T-cell (primary cell): ENCODE data around the gene ZCCHC12. TPM values are rescaled to one million over a fixed set of nuclear protein-coding genes. Genes with fewer than 3 reads are reported as not detected.
A peak's percentile ranks its signal among the peaks of the same experiment; 100 is the strongest.

Source experiments
- ATAC-seq, 4 experiments: fragments of 200-7000 bp in 3 of 4; fragments of 150-1000 bp in 1 of 4; cut with Tn5 transposase; replicated peaks in 1 of 4; 1 replicate in 3 of 4; 2 replicates in 1 of 4; pipeline ENCODE4 v1.10.0; 2021; ENCODE audit warnings: moderate library complexity in 3 of 4, mild to moderate bottlenecking in 2 of 4, moderate number of reproducible peaks in 1 of 4
- CTCF ChIA-PET, 2 donors: fragments of 300-600 bp; sonication (Branson Sonifier 250); formaldehyde crosslinking; loops; one replicate each; lab custom pipeline; 2022; ENCODE audit warnings: antibody characterized with exemption in 2 of 2; lab: Charles Lee
- POLR2A ChIA-PET, 2 donors: fragments of 300-600 bp; sonication (Branson Sonifier 250); formaldehyde crosslinking; loops; one replicate each; lab custom pipeline; 2022; ENCODE audit warnings: antibody characterized with exemption in 2 of 2; lab: Charles Lee
- DNase-seq, 35 experiments: peaks; one replicate each; pipeline versions ENCODE4 v3.0.0 to v3.0.0-alpha.2; 2013 to 2023
- H3K27ac ChIP-seq: one replicate; pipeline ENCODE4 v1.5.1; 2013; ENCODE audit warnings: low read length
- H3K27me3 ChIP-seq, 2 experiments: replicated peaks in 1 of 2; 1 replicate in 1 of 2; 2 replicates in 1 of 2; pipeline versions ENCODE4 v1.6.1 to v1.7.0; 2013; ENCODE audit warnings: low read length in 1 of 2, mixed read lengths in 1 of 2; ENCODE audit not compliant: control insufficient read depth in 2 of 2, insufficient read depth in 2 of 2; ENCODE audit errors: extremely low read depth in 1 of 2
- H3K36me3 ChIP-seq, 2 donors: 1 replicate in 1 of 2; 2 replicates in 1 of 2; pipeline versions ENCODE4 v1.6.1 to v1.7.0; 2013; ENCODE audit warnings: low read length in 1 of 2; ENCODE audit not compliant: control insufficient read depth in 2 of 2, insufficient read depth in 1 of 2; ENCODE audit errors: extremely low read depth in 1 of 2
- H3K4me1 ChIP-seq, 2 experiments: 1 replicate in 1 of 2; 2 replicates in 1 of 2; pipeline versions ENCODE4 v1.6.1 to v1.7.0; 2013; ENCODE audit warnings: low read length in 2 of 2, mixed read lengths in 1 of 2; ENCODE audit not compliant: insufficient read depth in 2 of 2, control insufficient read depth in 1 of 2; ENCODE audit errors: extremely low read depth in 1 of 2
- H3K4me3 ChIP-seq, 2 donors: 1 replicate in 1 of 2; 2 replicates in 1 of 2; pipeline versions ENCODE4 v1.5.1 to v1.7.0; 2013; ENCODE audit warnings: mild to moderate bottlenecking in 2 of 2, low read length in 1 of 2, moderate library complexity in 1 of 2; ENCODE audit not compliant: control insufficient read depth in 1 of 2; ENCODE audit errors: extremely low read depth in 1 of 2
- H3K9me3 ChIP-seq: 2 replicates; pipeline ENCODE4 v1.7.0; 2013
- H3K27ac Mint-ChIP-seq, 2 donors: one replicate each; pipeline ENCODE4 v1.8.0; 2020 to 2021; ENCODE audit warnings: mild to moderate bottlenecking in 2 of 2, mixed read lengths in 2 of 2
- H3K27me3 Mint-ChIP-seq, 2 donors: one replicate each; pipeline ENCODE4 v1.8.0; 2021 to 2022; ENCODE audit warnings: mixed read lengths in 2 of 2
- H3K36me3 Mint-ChIP-seq: one replicate; pipeline ENCODE4 v1.8.0; 2021; ENCODE audit warnings: mixed read lengths
- H3K4me1 Mint-ChIP-seq, 3 donors: one replicate each; pipeline ENCODE4 v1.8.0; 2020 to 2022; ENCODE audit warnings: mixed read lengths in 3 of 3, mild to moderate bottlenecking in 1 of 3
- H3K4me3 Mint-ChIP-seq, 3 donors: one replicate each; pipeline ENCODE4 v1.8.0; 2020 to 2022; ENCODE audit warnings: mild to moderate bottlenecking in 3 of 3, mixed read lengths in 3 of 3, moderate library complexity in 3 of 3
- H3K9me3 Mint-ChIP-seq, 3 donors: one replicate each; pipeline ENCODE4 v1.8.0; 2020 to 2022; ENCODE audit warnings: mixed read lengths in 3 of 3
- WGBS: methylation state at CpG from one replicate; pipeline ENCODE4 v1.1.5; 2013; ENCODE audit warnings: missing lambda C conversion rate; ENCODE audit not compliant: insufficient coverage; 5-methylcytosine and 5-hydroxymethylcytosine counted together
- total RNA-seq, 35 experiments: library from RNA in 6 of 35; stranded (reverse) in 6 of 35; fragments of 120-200 nt in 1 of 35; gene quantifications; one replicate each; pipeline versions ENCODE4 v1.2.1 to v1.2.4 and lab custom pipeline; 2013 to 2026

ZCCHC12 gene
- total RNA-seq = under 1 TPM in 1 of 5 donors, not detected in 4; 0.16 TPM
- total RNA-seq (2013) = 0.06 TPM
- 0 to 2.1 (median 0.23) reads per million in 29 experiments for total RNA-seq (lab: John Stamatoyannopoulos, UW)

GRCh38 chrX:118823263-118824172 is at the start of gene ZCCHC12:
ZCCHC12 (plus strand) TSS chrX:118823824; CDS start chrX:118825245, 1,421 bp downstream.
- DNase-seq (peak in 33 of 35 experiments; percentile 14 to 66 (median 44)), ATAC-seq (peak; percentile 79 to 97 (median 86))
- no peaks in the 10 kb centered on the region for H3K36me3 ChIP-seq
- H3K27me3 Mint-ChIP-seq = peaks cover 43 to 52% of the 10 kb centered on the region in 2 donors
- peak within 1 kb of the TSS; percentile 30 to 58 for H3K4me3 ChIP-seq
- WGBS = 3% methylated on average over 30 of the region's 51 CpGs
- CTCF ChIA-PET = interaction anchor here (0.7 to 1.4 kb wide), 3 partner anchors 14 to 178 kb away, joined by 3 to 8 read pairs (median 6); no protein-coding TSS in a partner anchor
- no peaks in the 10 kb centered on the region for H3K36me3 Mint-ChIP-seq
- H3K4me1 ChIP-seq = peaks cover 0 to 26% of the 10 kb centered on the region in 2 experiments
- no peak within 1 kb of the TSS for H3K27ac ChIP-seq
- peaks cover 6 to 53% of the 10 kb centered on the region in 2 experiments for H3K27me3 ChIP-seq
- H3K9me3 ChIP-seq = no peaks in the 10 kb centered on the region
- POLR2A ChIA-PET = no interaction called here
- no peak within 1 kb of the TSS for H3K27ac Mint-ChIP-seq
- H3K4me1 Mint-ChIP-seq = peaks cover 22 to 29% (median 26%) of the 10 kb centered on the region in 3 donors
- no peaks in the 10 kb centered on the region for H3K9me3 Mint-ChIP-seq
- H3K4me3 Mint-ChIP-seq = peak within 1 kb of the TSS; percentile 75 to 87 (median 76)

DNA sequence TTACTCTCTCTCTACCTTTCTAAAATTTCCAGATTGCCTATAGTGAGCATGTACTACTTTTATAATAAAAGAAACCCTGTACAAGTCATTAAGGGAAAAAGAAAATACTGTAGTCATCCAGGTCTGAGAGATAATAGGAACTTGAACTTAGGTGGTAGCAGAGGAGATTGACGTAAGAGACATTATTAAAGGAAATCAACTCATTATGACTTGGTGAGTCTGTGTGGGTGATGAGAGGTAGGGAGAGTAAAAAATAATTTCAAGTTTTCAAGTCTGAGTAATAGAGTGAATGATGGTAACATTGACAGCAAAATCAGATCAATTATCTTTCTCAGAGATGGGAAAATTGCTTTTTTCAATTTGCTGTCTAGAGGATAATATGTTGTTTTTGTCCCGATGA is 44.0 kb upstream of the ZCCHC12 start:
- ATAC-seq (no peak), DNase-seq (no peak)
- Histone ChIP-seq H3K9me3 (no peaks in the 10 kb centered on the region), H3K4me1 (no peaks in the 10 kb centered on the region), H3K27me3 (no peaks in the 10 kb centered on the region), H3K36me3 (no peaks in the 10 kb centered on the region), H3K27ac (no peak overlapping the region), H3K4me3 (no peak overlapping the region)
- H3K27me3 Mint-ChIP-seq = peaks cover 5 to 30% of the 10 kb centered on the region in 2 donors
- no peaks in the 10 kb centered on the region for H3K9me3 Mint-ChIP-seq
- no peaks in the 10 kb centered on the region for H3K4me1 Mint-ChIP-seq
- no peaks in the 10 kb centered on the region for H3K36me3 Mint-ChIP-seq
- no peak overlapping the region for H3K27ac Mint-ChIP-seq
- WGBS = no CpG with 5 or more reads among the region's 2 CpGs
- ChIA-PET CTCF (no interaction called here), POLR2A (no interaction called here)
- H3K4me3 Mint-ChIP-seq = no peak overlapping the region

- Histone ChIP-seq H3K27me3 (no peaks in the 10 kb centered on the region), H3K4me3 (no peak overlapping the region), H3K9me3 (no peaks in the 10 kb centered on the region), H3K36me3 (no peaks in the 10 kb centered on the region), H3K4me1 (no peaks in the 10 kb centered on the region), H3K27ac (no peak overlapping the region)
- no peaks in the 10 kb centered on the region for H3K36me3 Mint-ChIP-seq
- H3K9me3 Mint-ChIP-seq = no peaks in the 10 kb centered on the region
- WGBS = 100% methylated on average over 1 of the region's 2 CpGs
- no peak overlapping the region for H3K4me3 Mint-ChIP-seq
- ChIA-PET POLR2A (no interaction called here), CTCF (no interaction called here)
- DNase-seq (no peak), ATAC-seq (no peak)
- H3K27me3 Mint-ChIP-seq = peaks cover 5 to 25% of the 10 kb centered on the region in 2 donors
- H3K27ac Mint-ChIP-seq = no peak overlapping the region
- H3K4me1 Mint-ChIP-seq = no peaks in the 10 kb centered on the region
Observed at GRCh38 chrX:118780509-118780908, 43.1 kb upstream of the ZCCHC12 start.

GRCh38 chrX:118780911-118781310 is 42.7 kb upstream of the ZCCHC12 start:
- DNase-seq (no peak), ATAC-seq (no peak)
- H3K4me3 Mint-ChIP-seq = no peak overlapping the region
- CTCF ChIA-PET = no interaction called here
- Histone ChIP-seq H3K27me3 (no peaks in the 10 kb centered on the region), H3K9me3 (no peaks in the 10 kb centered on the region), H3K4me1 (no peaks in the 10 kb centered on the region), H3K4me3 (no peak overlapping the region), H3K36me3 (no peaks in the 10 kb centered on the region), H3K27ac (no peak overlapping the region)
- WGBS = no CpG with 5 or more reads among the region's 1 CpG
- H3K27ac Mint-ChIP-seq = no peak overlapping the region
- no peaks in the 10 kb centered on the region for H3K4me1 Mint-ChIP-seq
- POLR2A ChIA-PET = no interaction called here
- H3K9me3 Mint-ChIP-seq = no peaks in the 10 kb centered on the region
- H3K36me3 Mint-ChIP-seq = no peaks in the 10 kb centered on the region
- H3K27me3 Mint-ChIP-seq = peaks cover 4 to 21% of the 10 kb centered on the region in 2 donors

GRCh38 chrX:118795528-118796280 is 27.9 kb upstream of the ZCCHC12 start:
- no CpG with 5 or more reads among the region's 5 CpGs for WGBS
- H3K27ac Mint-ChIP-seq = no peak overlapping the region
- no peak overlapping the region for H3K27ac ChIP-seq
- ChIA-PET POLR2A (no interaction called here), CTCF (interaction anchor here in 1 of 2 donors (0.6 kb wide), 2 partner anchors 14 to 1435 kb away, joined by 3 read pairs; no protein-coding TSS in a partner anchor)
- H3K27me3 Mint-ChIP-seq = peaks cover 8 to 46% of the 10 kb centered on the region in 2 donors
- no peak overlapping the region for H3K4me3 ChIP-seq
- no peaks in the 10 kb centered on the region for H3K27me3 ChIP-seq
- ATAC-seq (no peak), DNase-seq (no peak)
- H3K36me3 Mint-ChIP-seq = no peaks in the 10 kb centered on the region
- H3K9me3 Mint-ChIP-seq = no peaks in the 10 kb centered on the region
- H3K36me3 ChIP-seq = no peaks in the 10 kb centered on the region
- H3K4me3 Mint-ChIP-seq = no peak overlapping the region
- H3K4me1 Mint-ChIP-seq = no peaks in the 10 kb centered on the region
- no peaks in the 10 kb centered on the region for H3K9me3 ChIP-seq
- H3K4me1 ChIP-seq = no peaks in the 10 kb centered on the region

DNA sequence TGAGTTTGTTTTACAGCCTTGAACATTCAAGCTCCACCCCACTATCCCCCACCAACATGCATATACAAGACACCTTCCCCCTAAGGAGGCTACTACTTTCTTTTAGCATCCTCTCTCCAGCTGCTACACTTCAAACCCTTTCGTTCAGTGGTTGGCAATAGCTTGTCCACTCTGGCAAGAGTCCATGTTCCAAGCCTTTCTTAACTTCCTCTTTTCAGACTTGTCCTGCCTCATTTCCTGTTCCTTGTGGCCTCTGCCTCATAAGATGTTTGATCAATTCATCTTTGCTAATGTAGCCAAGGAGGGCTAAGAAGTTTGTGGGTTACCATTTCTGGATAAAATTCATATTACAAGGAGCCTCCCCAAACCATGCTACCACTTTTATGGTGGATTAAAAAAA is 20.8 kb upstream of the ZCCHC12 start:
- ChIA-PET POLR2A (no interaction called here), CTCF (interaction anchor here in 1 of 2 donors (0.6 kb wide), 1 partner anchor 52 kb away, joined by 3 read pairs; no protein-coding TSS in a partner anchor)
- WGBS = no CpG with 5 or more reads among the region's 1 CpG
- H3K27ac ChIP-seq = no peak overlapping the region
- Mint-ChIP-seq H3K27ac (no peak overlapping the region), H3K4me3 (no peak overlapping the region), H3K4me1 (no peaks in the 10 kb centered on the region), H3K9me3 (no peaks in the 10 kb centered on the region), H3K36me3 (no peaks in the 10 kb centered on the region), H3K27me3 (peaks cover 9 to 34% of the 10 kb centered on the region in 2 donors)
- H3K4me3 ChIP-seq = no peak overlapping the region
- no peaks in the 10 kb centered on the region for H3K9me3 ChIP-seq
- H3K27me3 ChIP-seq = no peaks in the 10 kb centered on the region
- ATAC-seq (no peak), DNase-seq (no peak)
- H3K4me1 ChIP-seq = no peaks in the 10 kb centered on the region
- H3K36me3 ChIP-seq = no peaks in the 10 kb centered on the region
